ENCODE measurements around the gene GPC5.

DNA sequence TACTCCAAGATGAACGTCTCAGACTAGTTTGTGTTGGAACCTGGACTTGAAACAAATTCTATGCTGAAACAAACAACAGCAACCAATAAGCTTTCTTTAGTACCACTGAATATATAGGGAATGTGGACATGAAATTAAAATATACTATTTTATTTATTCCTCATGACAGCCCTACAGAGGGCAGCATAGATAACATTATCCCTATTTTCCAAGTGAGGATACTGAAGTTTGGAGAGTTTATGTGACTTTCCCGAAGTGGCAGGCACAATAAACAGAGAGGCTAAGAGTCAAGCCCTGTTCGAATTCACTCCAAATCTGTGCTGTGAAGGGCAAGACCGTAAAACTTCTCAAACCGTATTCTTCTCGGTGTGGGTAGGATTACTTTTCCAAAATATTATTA is 1318.3 kb downstream of the GPC5 start:
- TF ChIP-seq, protein P1, sequence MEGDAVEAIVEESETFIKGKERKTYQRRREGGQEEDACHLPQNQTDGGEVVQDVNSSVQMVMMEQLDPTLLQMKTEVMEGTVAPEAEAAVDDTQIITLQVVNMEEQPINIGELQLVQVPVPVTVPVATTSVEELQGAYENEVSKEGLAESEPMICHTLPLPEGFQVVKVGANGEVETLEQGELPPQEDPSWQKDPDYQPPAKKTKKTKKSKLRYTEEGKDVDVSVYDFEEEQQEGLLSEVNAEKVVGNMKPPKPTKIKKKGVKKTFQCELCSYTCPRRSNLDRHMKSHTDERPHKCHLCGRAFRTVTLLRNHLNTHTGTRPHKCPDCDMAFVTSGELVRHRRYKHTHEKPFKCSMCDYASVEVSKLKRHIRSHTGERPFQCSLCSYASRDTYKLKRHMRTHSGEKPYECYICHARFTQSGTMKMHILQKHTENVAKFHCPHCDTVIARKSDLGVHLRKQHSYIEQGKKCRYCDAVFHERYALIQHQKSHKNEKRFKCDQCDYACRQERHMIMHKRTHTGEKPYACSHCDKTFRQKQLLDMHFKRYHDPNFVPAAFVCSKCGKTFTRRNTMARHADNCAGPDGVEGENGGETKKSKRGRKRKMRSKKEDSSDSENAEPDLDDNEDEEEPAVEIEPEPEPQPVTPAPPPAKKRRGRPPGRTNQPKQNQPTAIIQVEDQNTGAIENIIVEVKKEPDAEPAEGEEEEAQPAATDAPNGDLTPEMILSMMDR (IDR thresholded peaks at IDR 0.05 in 8 of 11, conservative IDR thresholded peaks at IDR 0.05 in 3 of 11): peak in 2 of 11 experiments; percentile 16 to 23
- no peak for TF ChIP-seq POLR2A (IDR thresholded peaks at IDR 0.05)
- TF ChIP-seq POLR2AphosphoS5 (IDR thresholded peaks at IDR 0.05): no peak

All from spleen (tissue), 7 donors.